Lung microvascular endothelial cell (primary cell): ENCODE data around the gene LRRTM3. TPM values are rescaled to one million over a fixed set of nuclear protein-coding genes. Genes with fewer than 3 reads are reported as not detected.

ENCODE experiments used
- DNase-seq, 2 donors: peaks; one replicate each; pipeline versions ENCODE4 v3.0.0 to v3.0.0-alpha.2; 2010; ENCODE audit warnings: low read depth in 2 of 2
- total RNA-seq: library from RNA; depleted of rRNA; stranded (reverse); fragments of >200 nt; gene quantifications from 2 replicates; pipeline ENCODE4 v1.2.1, GENCODE V29; 2014

The LRRTM3 gene
- total RNA-seq, 1 donor from 2014 or later: not detected

- no peak for DNase-seq
Measured at GRCh38 chr10:66931949-66932343, 6.1 kb downstream of the LRRTM3 start.

- DNase-seq: no peak
Measured at GRCh38 chr10:66934711-66935110, 8.9 kb downstream of the LRRTM3 start.

- DNase-seq: no peak
Measured at GRCh38 chr10:66940965-66941364, 15.1 kb downstream of the LRRTM3 start.

- no peak for DNase-seq
Measured at GRCh38 chr10:66941491-66941890, 15.7 kb downstream of the LRRTM3 start.

- no peak for DNase-seq
Measured at GRCh38 chr10:66942407-66942806, 16.6 kb downstream of the LRRTM3 start.

GRCh38 chr10:66943590-66943989 lies 17.8 kb downstream of the LRRTM3 start:
- no peak for DNase-seq

GRCh38 chr10:66951896-66952295 lies 26.1 kb downstream of the LRRTM3 start:
- no peak for DNase-seq

- DNase-seq: no peak
Measured at GRCh38 chr10:66958466-66958865, 32.6 kb downstream of the LRRTM3 start.

GRCh38 chr10:66964946-66965345 lies 39.1 kb downstream of the LRRTM3 start:
- DNase-seq: no peak

GRCh38 chr10:66980246-66980815 lies 54.5 kb downstream of the LRRTM3 start:
- DNase-seq: no peak

GRCh38 chr10:66981361-66982052 lies 55.7 kb downstream of the LRRTM3 start:
- no peak for DNase-seq

GRCh38 chr10:66982053-66982420 lies 56.2 kb downstream of the LRRTM3 start:
- no peak for DNase-seq

- no peak for DNase-seq
Measured at GRCh38 chr10:66982792-66983474, 57.1 kb downstream of the LRRTM3 start.

GRCh38 chr10:66983475-66983818 lies 57.6 kb downstream of the LRRTM3 start:
- no peak for DNase-seq

GRCh38 chr10:66990143-66990830 lies 64.5 kb downstream of the LRRTM3 start:
- DNase-seq: no peak

- DNase-seq: no peak
Measured at GRCh38 chr10:66996996-66997395, 71.2 kb downstream of the LRRTM3 start.

GRCh38 chr10:66999762-67000545 lies 74.1 kb downstream of the LRRTM3 start:
- DNase-seq: no peak

GRCh38 chr10:67004690-67005089 lies 78.9 kb downstream of the LRRTM3 start:
- DNase-seq: no peak

GRCh38 chr10:67005981-67006380 lies 80.1 kb downstream of the LRRTM3 start:
- no peak for DNase-seq

GRCh38 chr10:67011480-67011879 lies 85.6 kb downstream of the LRRTM3 start:
- no peak for DNase-seq

- DNase-seq: no peak
Measured at GRCh38 chr10:67011981-67012380, 86.1 kb downstream of the LRRTM3 start.

- no peak for DNase-seq
Measured at GRCh38 chr10:67015225-67015624, 89.4 kb downstream of the LRRTM3 start.
